Caki2 (cell line): ENCODE measurements around the gene ABCC1. TPM values are rescaled to one million over a fixed set of nuclear protein-coding genes. Genes with fewer than 3 reads are reported as not detected.

ENCODE experiments used
- DNase-seq: peaks from one replicate; pipeline ENCODE4 v3.0.0-alpha.2; 2015; ENCODE audit warnings: low read depth
- in situ Hi-C: cut with HindIII; loops from 2 replicates; pipeline ENCODE4 v1.10.0; 2016; ENCODE audit warnings: low sequenced_read_pairs, low pct_unique_long_range_greater_than_20kb, mixed read lengths
- total RNA-seq: library from RNA; depleted of rRNA; stranded (reverse); fragments of >200 nt; shearing (Covaris generic); gene quantifications from 2 replicates; pipeline ENCODE4 v1.2.3, GENCODE V29; 2014; ENCODE audit warnings: low replicate concordance

ABCC1 gene
- total RNA-seq, 1 experiment from 2014 or later, result 51.5 TPM

GRCh38 chr16:16107839-16108238 lies 158.4 kb downstream of the ABCC1 start:
- in situ Hi-C loops, result no loop called here
- DNase-seq, result no peak

GRCh38 chr16:16108759-16109158 lies 159.3 kb downstream of the ABCC1 start:
- in situ Hi-C loops, result no loop called here
- no peak for DNase-seq

- DNase-seq, result peak; percentile 13
- in situ Hi-C loops, result no loop called here
Observed at GRCh38 chr16:16109453-16110110, 160.2 kb downstream of the ABCC1 start.

GRCh38 chr16:16110111-16110490 lies 160.7 kb downstream of the ABCC1 start:
- in situ Hi-C loops, result no loop called here
- no peak for DNase-seq

GRCh38 chr16:16111639-16112038 lies 162.2 kb downstream of the ABCC1 start:
- in situ Hi-C loops, result no loop called here
- no peak for DNase-seq

- in situ Hi-C loops, result no loop called here
Observed at GRCh38 chr16:16112450-16113053, 163.1 kb downstream of the ABCC1 start.

GRCh38 chr16:16113076-16113475 lies 163.7 kb downstream of the ABCC1 start:
- in situ Hi-C loops, result no loop called here
- DNase-seq, result no peak

More at GRCh38 chr16:16112450-16113053, 163.1 kb downstream of the ABCC1 start:
- no peak for DNase-seq

- in situ Hi-C loops, result no loop called here
- DNase-seq, result no peak
Observed at GRCh38 chr16:16116841-16117240, 167.4 kb downstream of the ABCC1 start.

GRCh38 chr16:16118337-16118736 lies 168.9 kb downstream of the ABCC1 start:
- in situ Hi-C loops, result no loop called here
- peak; percentile 21 for DNase-seq

GRCh38 chr16:16120044-16120381 lies 170.6 kb downstream of the ABCC1 start:
- no peak for DNase-seq
- in situ Hi-C loops, result loop anchor here (5.0 kb wide), 1 partner anchor 253 kb away; no protein-coding TSS in a partner anchor

- in situ Hi-C loops, result loop anchor here (5.0 kb wide), 1 partner anchor 253 kb away; no protein-coding TSS in a partner anchor
- DNase-seq, result no peak
Observed at GRCh38 chr16:16120382-16121184, 171.2 kb downstream of the ABCC1 start.

GRCh38 chr16:16121185-16121727 lies 171.8 kb downstream of the ABCC1 start:
- in situ Hi-C loops, result loop anchor here (5.0 kb wide), 1 partner anchor 254 kb away; no protein-coding TSS in a partner anchor
- DNase-seq, result no peak

- in situ Hi-C loops, result loop anchor here (5.0 kb wide), 1 partner anchor 255 kb away; no protein-coding TSS in a partner anchor
- no peak for DNase-seq
Observed at GRCh38 chr16:16122264-16122663, 172.8 kb downstream of the ABCC1 start.

- no peak for DNase-seq
- in situ Hi-C loops, result loop anchor here (5.0 kb wide), 1 partner anchor 257 kb away; no protein-coding TSS in a partner anchor
Observed at GRCh38 chr16:16124438-16124837, 175.0 kb downstream of the ABCC1 start.

- no peak for DNase-seq
- in situ Hi-C loops, result loop anchor here (5.0 kb wide), 1 partner anchor 258 kb away; no protein-coding TSS in a partner anchor
Observed at GRCh38 chr16:16124974-16125373, 175.6 kb downstream of the ABCC1 start.

GRCh38 chr16:16126896-16127295 lies 177.5 kb downstream of the ABCC1 start:
- no peak for DNase-seq
- in situ Hi-C loops, result no loop called here

- in situ Hi-C loops, result no loop called here
- peak; percentile 60 for DNase-seq
Observed at GRCh38 chr16:16127469-16128116, 178.2 kb downstream of the ABCC1 start.

GRCh38 chr16:16131204-16131603 lies 181.8 kb downstream of the ABCC1 start:
- in situ Hi-C loops, result no loop called here
- no peak for DNase-seq
